OCI-LY7 (cell line): ENCODE measurements around the gene COG2.

Experiments used
- CTCF ChIP-seq: fragments of 200-600 bp; sonication (generic); conservative IDR thresholded peaks from 2 replicates; pipeline ENCODE4 v1.5.1; 2014; ENCODE audit warnings: mild to moderate bottlenecking, antibody characterized with exemption, low read length, moderate library complexity, mixed read lengths
- EZH2phosphoT487 ChIP-seq: fragments of 200-600 bp; sonication (generic); IDR thresholded peaks from 2 replicates; pipeline ENCODE4 v1.6.1; 2018; ENCODE audit warnings: low read depth, borderline replicate concordance, mild to moderate bottlenecking, mixed run types, antibody characterized with exemption, low read length, moderate library complexity, mixed read lengths

- TF ChIP-seq CTCF (no peak), EZH2phosphoT487 (no peak)
These were observed 400 bp upstream of the COG2 start for GRCh38 chr1:230641900-230642262.
